K562 (cell line): ENCODE results near the gene FADS6. TPM values are rescaled to one million over a fixed set of nuclear protein-coding genes. Genes with fewer than 3 reads are reported as not detected.

Source experiments
- FOXA1 ChIP-seq: fragments of 450-650 bp; IDR thresholded peaks from 2 replicates; pipeline ENCODE4 v1.6.1; 2016; ENCODE audit warnings: mild to moderate bottlenecking, borderline replicate concordance
- NR2C1 ChIP-seq, 2 experiments: fragments of 450-650 bp; IDR thresholded peaks; 2 replicates each; pipeline ENCODE4 v1.6.1; 2017; ENCODE audit warnings: mild to moderate bottlenecking in 2 of 2, antibody characterized with exemption in 1 of 2, inconsistent platforms in 1 of 2, missing compliant biosample characterization in 1 of 2, missing genetic modification characterization in 1 of 2
- POLR2G ChIP-seq: fragments of 200-400 bp; formaldehyde crosslinking; IDR thresholded peaks from 2 replicates; pipeline ENCODE4 v1.6.1; 2017; ENCODE audit warnings: low read depth, mild to moderate bottlenecking, antibody characterized with exemption, low read length, moderate library complexity
- RAD21 ChIP-seq, 2 experiments: fragments of 250-450 bp in 1 of 2; fragments of 450-650 bp in 1 of 2; sonication (Bioruptor Pico) in 1 of 2; formaldehyde crosslinking in 1 of 2; IDR thresholded peaks in 1 of 2; conservative IDR thresholded peaks in 1 of 2; 2 replicates each; pipeline versions ENCODE4 v1.4.0 to v1.8.0; 2020 to 2022; ENCODE audit warnings: mild to moderate bottlenecking in 2 of 2, moderate library complexity in 1 of 2
- polyA plus RNA-seq, 8 experiments: library from polyadenylated mRNA; depleted of rRNA in 4 of 8; stranded (reverse) in 5 of 8; unstranded in 3 of 8; fragments of >200 nt; fragmentation: Nextera tagmentation in 2 of 8; fragmentation: Illumina TruSeq in 1 of 8; extraction: Ambion mirVana in 2 of 8; extraction: Trizol in 1 of 8; gene quantifications; 2 replicates each; pipeline versions ENCODE4 v1.2.1 to v1.2.3, GENCODE V29; 2011 to 2014; ENCODE audit warnings: inconsistent platforms in 1 of 8, missing spikeins in 1 of 8
- total RNA-seq, 7 experiments: library from RNA; depleted of rRNA in 6 of 7; stranded (reverse); fragments of >200 nt in 6 of 7; fragmentation: Illumina TruSeq in 2 of 7; extraction: Trizol in 2 of 7; gene quantifications; 2 replicates each; pipeline versions ENCODE4 v1.2.1 to v1.2.3, GENCODE V29; 2011 to 2021; ENCODE audit warnings: low replicate concordance in 1 of 7
- TF ChIP-seq, protein P1 (sequence below), 3 experiments: IDR thresholded peaks in 2 of 3; conservative IDR thresholded peaks in 1 of 3; 2 replicates each; pipeline ENCODE4 v1.5.1; 2011 to 2012; ENCODE audit warnings: low read length in 3 of 3, mild to moderate bottlenecking in 3 of 3, control low read depth in 2 of 3, improper control_type of control experiment in 1 of 3, inconsistent platforms in 1 of 3, low read depth in 1 of 3, mixed read lengths in 1 of 3, moderate library complexity in 1 of 3; ENCODE audit not compliant: insufficient read depth in 2 of 3
- TF ChIP-seq, protein P2 (sequence below): sonication (generic); formaldehyde crosslinking; IDR thresholded peaks from 2 replicates; pipeline ENCODE4 v1.8.0; 2022; ENCODE audit warnings: missing genetic modification reagents, mild to moderate bottlenecking, moderate library complexity, borderline replicate concordance
- TF ChIP-seq, protein P3 (sequence below), 2 experiments: fragments of 450-650 bp in 1 of 2; sonication (generic) in 1 of 2; formaldehyde crosslinking in 1 of 2; IDR thresholded peaks; 2 replicates each; pipeline versions ENCODE4 v1.7.1 to v1.9.0; 2016 to 2022; ENCODE audit warnings: inconsistent platforms in 1 of 2, mild to moderate bottlenecking in 1 of 2, missing genetic modification reagents in 1 of 2
- TF ChIP-seq, protein P4 (sequence below), 2 experiments: fragments of 150-350 bp in 1 of 2; IDR thresholded peaks; 2 replicates each; pipeline ENCODE4 v1.6.1; 2012 to 2016; ENCODE audit warnings: low read depth in 2 of 2, low read length in 2 of 2, mild to moderate bottlenecking in 1 of 2, moderate library complexity in 1 of 2

Gene FADS6
- total and polyA plus RNA-seq, 9 of the 15 experiments (the other 6 are each of a cell fraction or from before 2014, with no cell fraction given): 0.18 to 0.22 TPM; not detected in 7

- TF ChIP-seq, protein P1, sequence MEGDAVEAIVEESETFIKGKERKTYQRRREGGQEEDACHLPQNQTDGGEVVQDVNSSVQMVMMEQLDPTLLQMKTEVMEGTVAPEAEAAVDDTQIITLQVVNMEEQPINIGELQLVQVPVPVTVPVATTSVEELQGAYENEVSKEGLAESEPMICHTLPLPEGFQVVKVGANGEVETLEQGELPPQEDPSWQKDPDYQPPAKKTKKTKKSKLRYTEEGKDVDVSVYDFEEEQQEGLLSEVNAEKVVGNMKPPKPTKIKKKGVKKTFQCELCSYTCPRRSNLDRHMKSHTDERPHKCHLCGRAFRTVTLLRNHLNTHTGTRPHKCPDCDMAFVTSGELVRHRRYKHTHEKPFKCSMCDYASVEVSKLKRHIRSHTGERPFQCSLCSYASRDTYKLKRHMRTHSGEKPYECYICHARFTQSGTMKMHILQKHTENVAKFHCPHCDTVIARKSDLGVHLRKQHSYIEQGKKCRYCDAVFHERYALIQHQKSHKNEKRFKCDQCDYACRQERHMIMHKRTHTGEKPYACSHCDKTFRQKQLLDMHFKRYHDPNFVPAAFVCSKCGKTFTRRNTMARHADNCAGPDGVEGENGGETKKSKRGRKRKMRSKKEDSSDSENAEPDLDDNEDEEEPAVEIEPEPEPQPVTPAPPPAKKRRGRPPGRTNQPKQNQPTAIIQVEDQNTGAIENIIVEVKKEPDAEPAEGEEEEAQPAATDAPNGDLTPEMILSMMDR (IDR thresholded peaks at IDR 0.05 in 2 of 3, conservative IDR thresholded peaks at IDR 0.05 in 1 of 3; ENCODE audit: insufficient read depth in 2 of 3, low read depth in 1 of 3, low read length in 3 of 3): peak; percentile 52 to 70 (median 66)
- TF ChIP-seq FOXA1: no peak
- peak in 1 of 2 experiments; percentile 23; a peak in 1 of 4 replicates for TF ChIP-seq RAD21 (CRISPR knock-in tag; conservative IDR thresholded peaks at IDR 0.05 in 1 of 2, IDR thresholded peaks at IDR 0.05 in 1 of 2)
- TF ChIP-seq POLR2G: peak; percentile 58
- TF ChIP-seq, protein P2, sequence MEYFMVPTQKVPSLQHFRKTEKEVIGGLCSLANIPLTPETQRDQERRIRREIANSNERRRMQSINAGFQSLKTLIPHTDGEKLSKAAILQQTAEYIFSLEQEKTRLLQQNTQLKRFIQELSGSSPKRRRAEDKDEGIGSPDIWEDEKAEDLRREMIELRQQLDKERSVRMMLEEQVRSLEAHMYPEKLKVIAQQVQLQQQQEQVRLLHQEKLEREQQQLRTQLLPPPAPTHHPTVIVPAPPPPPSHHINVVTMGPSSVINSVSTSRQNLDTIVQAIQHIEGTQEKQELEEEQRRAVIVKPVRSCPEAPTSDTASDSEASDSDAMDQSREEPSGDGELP: peak; percentile 23; the same call in 1 of the 2 replicates
- TF ChIP-seq, protein P3, sequence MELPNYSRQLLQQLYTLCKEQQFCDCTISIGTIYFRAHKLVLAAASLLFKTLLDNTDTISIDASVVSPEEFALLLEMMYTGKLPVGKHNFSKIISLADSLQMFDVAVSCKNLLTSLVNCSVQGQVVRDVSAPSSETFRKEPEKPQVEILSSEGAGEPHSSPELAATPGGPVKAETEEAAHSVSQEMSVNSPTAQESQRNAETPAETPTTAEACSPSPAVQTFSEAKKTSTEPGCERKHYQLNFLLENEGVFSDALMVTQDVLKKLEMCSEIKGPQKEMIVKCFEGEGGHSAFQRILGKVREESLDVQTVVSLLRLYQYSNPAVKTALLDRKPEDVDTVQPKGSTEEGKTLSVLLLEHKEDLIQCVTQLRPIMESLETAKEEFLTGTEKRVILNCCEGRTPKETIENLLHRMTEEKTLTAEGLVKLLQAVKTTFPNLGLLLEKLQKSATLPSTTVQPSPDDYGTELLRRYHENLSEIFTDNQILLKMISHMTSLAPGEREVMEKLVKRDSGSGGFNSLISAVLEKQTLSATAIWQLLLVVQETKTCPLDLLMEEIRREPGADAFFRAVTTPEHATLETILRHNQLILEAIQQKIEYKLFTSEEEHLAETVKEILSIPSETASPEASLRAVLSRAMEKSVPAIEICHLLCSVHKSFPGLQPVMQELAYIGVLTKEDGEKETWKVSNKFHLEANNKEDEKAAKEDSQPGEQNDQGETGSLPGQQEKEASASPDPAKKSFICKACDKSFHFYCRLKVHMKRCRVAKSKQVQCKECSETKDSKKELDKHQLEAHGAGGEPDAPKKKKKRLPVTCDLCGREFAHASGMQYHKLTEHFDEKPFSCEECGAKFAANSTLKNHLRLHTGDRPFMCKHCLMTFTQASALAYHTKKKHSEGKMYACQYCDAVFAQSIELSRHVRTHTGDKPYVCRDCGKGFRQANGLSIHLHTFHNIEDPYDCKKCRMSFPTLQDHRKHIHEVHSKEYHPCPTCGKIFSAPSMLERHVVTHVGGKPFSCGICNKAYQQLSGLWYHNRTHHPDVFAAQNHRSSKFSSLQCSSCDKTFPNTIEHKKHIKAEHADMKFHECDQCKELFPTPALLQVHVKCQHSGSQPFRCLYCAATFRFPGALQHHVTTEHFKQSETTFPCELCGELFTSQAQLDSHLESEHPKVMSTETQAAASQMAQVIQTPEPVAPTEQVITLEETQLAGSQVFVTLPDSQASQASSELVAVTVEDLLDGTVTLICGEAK (IDR thresholded peaks at IDR 0.05): no peak
- TF ChIP-seq, protein P3 (CRISPR knock-in tag; IDR thresholded peaks at IDR 0.05): no peak
- TF ChIP-seq, protein P4, sequence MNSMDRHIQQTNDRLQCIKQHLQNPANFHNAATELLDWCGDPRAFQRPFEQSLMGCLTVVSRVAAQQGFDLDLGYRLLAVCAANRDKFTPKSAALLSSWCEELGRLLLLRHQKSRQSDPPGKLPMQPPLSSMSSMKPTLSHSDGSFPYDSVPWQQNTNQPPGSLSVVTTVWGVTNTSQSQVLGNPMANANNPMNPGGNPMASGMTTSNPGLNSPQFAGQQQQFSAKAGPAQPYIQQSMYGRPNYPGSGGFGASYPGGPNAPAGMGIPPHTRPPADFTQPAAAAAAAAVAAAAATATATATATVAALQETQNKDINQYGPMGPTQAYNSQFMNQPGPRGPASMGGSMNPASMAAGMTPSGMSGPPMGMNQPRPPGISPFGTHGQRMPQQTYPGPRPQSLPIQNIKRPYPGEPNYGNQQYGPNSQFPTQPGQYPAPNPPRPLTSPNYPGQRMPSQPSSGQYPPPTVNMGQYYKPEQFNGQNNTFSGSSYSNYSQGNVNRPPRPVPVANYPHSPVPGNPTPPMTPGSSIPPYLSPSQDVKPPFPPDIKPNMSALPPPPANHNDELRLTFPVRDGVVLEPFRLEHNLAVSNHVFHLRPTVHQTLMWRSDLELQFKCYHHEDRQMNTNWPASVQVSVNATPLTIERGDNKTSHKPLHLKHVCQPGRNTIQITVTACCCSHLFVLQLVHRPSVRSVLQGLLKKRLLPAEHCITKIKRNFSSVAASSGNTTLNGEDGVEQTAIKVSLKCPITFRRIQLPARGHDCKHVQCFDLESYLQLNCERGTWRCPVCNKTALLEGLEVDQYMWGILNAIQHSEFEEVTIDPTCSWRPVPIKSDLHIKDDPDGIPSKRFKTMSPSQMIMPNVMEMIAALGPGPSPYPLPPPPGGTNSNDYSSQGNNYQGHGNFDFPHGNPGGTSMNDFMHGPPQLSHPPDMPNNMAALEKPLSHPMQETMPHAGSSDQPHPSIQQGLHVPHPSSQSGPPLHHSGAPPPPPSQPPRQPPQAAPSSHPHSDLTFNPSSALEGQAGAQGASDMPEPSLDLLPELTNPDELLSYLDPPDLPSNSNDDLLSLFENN (IDR thresholded peaks at IDR 0.05; ENCODE audit: low read depth in 2 of 2, low read length in 2 of 2): no peak
- peak; percentile 69 for TF ChIP-seq NR2C1 (IDR thresholded peaks at IDR 0.05)
- TF ChIP-seq NR2C1 (tag; IDR thresholded peaks at IDR 0.05): peak; percentile 72
These were observed 31.1 kb downstream of the FADS6 start (continued) for GRCh38 chr17:74862108-74862901.
